Measurements from ENCODE around the gene FAM13B. TPM values are rescaled to one million over a fixed set of nuclear protein-coding genes. Genes with fewer than 3 reads are reported as not detected.
A peak's percentile ranks its signal among the peaks of the same experiment; 100 is the strongest.

Gene FAM13B
- total and polyA plus RNA-seq, 9 of the 15 experiments (the other 6 are each of a cell fraction or from before 2014, with no cell fraction given), result 2.3 to 21.6 (median 14.1) TPM

GRCh38 chr5:138032028-138032571, 779 bp downstream of the FAM13B start (continued):
- TF ChIP-seq MNT (conservative IDR thresholded peaks at IDR 0.05) (peak in 1 of 2 experiments; percentile 68; a peak in 2 of 4 replicates), TOE1 (IDR thresholded peaks at IDR 0.05; ENCODE audit: borderline replicate concordance) (peak; percentile 91), TOE1 (CRISPR knock-in tag; IDR thresholded peaks at IDR 0.05; ENCODE audit: borderline replicate concordance, low read depth) (no peak), CREB3 (tag; conservative IDR thresholded peaks at IDR 0.05; ENCODE audit: low read depth) (no peak), SMAD4 (CRISPR knock-in tag; conservative IDR thresholded peaks at IDR 0.05) (peak; percentile 2; the same call in 1 of the 2 replicates), NKRF (IDR thresholded peaks at IDR 0.05; ENCODE audit: borderline replicate concordance) (peak; percentile 87; the same call in 1 of the 2 replicates), KAT7 (CRISPR knock-in tag; IDR thresholded peaks at IDR 0.05; ENCODE audit: borderline replicate concordance) (0 out of 2 replicates have a peak, but pooled peaks have one; percentile 60), SRF (CRISPR knock-in tag; IDR thresholded peaks at IDR 0.05) (peak in 1 of 2 experiments; percentile 86; a peak in 2 of 4 replicates), YBX1 (IDR thresholded peaks at IDR 0.05) (no peak), MITF (IDR thresholded peaks at IDR 0.05) (0 out of 2 replicates have a peak, but pooled peaks have one; percentile 60), PML (IDR thresholded peaks at IDR 0.05; ENCODE audit: low read length) (no peak), SAFB (IDR thresholded peaks at IDR 0.05; ENCODE audit: borderline replicate concordance, low read depth, low read length) (no peak), MAX (CRISPR knock-in tag; IDR thresholded peaks at IDR 0.05) (peak; percentile 61), ZNF507 (tag; conservative IDR thresholded peaks at IDR 0.05) (no peak), ZNF165 (CRISPR knock-in tag; IDR thresholded peaks at IDR 0.05; ENCODE audit: borderline replicate concordance) (0 out of 2 replicates have a peak, but pooled peaks have one; percentile 20), RFX5 (IDR thresholded peaks at IDR 0.05; ENCODE audit: low read depth, low read length) (no peak), PHB2 (IDR thresholded peaks at IDR 0.05; ENCODE audit: low read depth) (no peak), ID3 (CRISPR knock-in tag; IDR thresholded peaks at IDR 0.05) (no peak), ID3 (tag; IDR thresholded peaks at IDR 0.05) (0 out of 2 replicates have a peak, but pooled peaks have one; percentile 21), NR2C2 (CRISPR knock-in tag; IDR thresholded peaks at IDR 0.05) (no peak), NR2C2 (tag; IDR thresholded peaks at IDR 0.05) (no peak), DNMT1 (IDR thresholded peaks at IDR 0.05) (no peak)
